HEK293T (cell line): ENCODE measurements around the gene CADPS2.

Experiments used
- ELF4 ChIP-seq: fragments of 450-650 bp; IDR thresholded peaks from 2 replicates; pipeline ENCODE4 v1.6.1; 2017; ENCODE audit warnings: antibody characterized with exemption
- FOXA1 ChIP-seq: fragments of 450-650 bp; IDR thresholded peaks from 2 replicates; pipeline ENCODE4 v1.6.1; 2016; ENCODE audit warnings: mild to moderate bottlenecking
- FOXM1 ChIP-seq: fragments of 450-650 bp; IDR thresholded peaks from 2 replicates; pipeline ENCODE4 v1.6.1; 2017; ENCODE audit warnings: mild to moderate bottlenecking, borderline replicate concordance
- L3MBTL2 ChIP-seq: fragments of 450-650 bp; conservative IDR thresholded peaks from 2 replicates; pipeline ENCODE4 v1.6.1; 2016; ENCODE audit warnings: mild to moderate bottlenecking
- LEF1 ChIP-seq: fragments of 450-650 bp; IDR thresholded peaks from 2 replicates; pipeline ENCODE4 v1.6.1; 2017; ENCODE audit warnings: mild to moderate bottlenecking, borderline replicate concordance
- TF ChIP-seq, protein P1 (sequence below): fragments of 450-650 bp; IDR thresholded peaks from 2 replicates; pipeline ENCODE4 v1.6.1; 2016

DNA sequence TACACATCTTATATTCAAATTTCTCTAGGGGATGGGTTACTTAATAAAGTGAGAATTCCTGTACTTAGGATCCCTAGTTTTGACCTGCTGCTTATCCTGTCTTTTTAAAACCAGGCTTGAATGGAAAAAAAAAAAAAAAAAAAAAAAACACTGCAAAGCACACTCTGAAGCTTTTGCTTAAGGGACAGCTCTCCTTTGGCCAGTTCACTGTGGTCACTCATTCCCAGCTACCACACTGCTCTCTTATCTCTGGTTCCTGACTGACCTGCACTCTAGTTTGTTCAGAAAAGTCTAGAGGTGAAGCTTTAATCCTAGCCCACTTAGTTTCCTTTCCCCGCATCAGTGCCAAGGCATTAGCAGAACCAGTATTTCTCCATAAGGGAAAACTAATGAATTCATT lies 82.4 kb downstream of the CADPS2 start:
- TF ChIP-seq FOXA1, result no peak
- TF ChIP-seq, protein P1, sequence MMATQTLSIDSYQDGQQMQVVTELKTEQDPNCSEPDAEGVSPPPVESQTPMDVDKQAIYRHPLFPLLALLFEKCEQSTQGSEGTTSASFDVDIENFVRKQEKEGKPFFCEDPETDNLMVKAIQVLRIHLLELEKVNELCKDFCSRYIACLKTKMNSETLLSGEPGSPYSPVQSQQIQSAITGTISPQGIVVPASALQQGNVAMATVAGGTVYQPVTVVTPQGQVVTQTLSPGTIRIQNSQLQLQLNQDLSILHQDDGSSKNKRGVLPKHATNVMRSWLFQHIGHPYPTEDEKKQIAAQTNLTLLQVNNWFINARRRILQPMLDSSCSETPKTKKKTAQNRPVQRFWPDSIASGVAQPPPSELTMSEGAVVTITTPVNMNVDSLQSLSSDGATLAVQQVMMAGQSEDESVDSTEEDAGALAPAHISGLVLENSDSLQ, result no peak
- no peak for TF ChIP-seq FOXM1
- TF ChIP-seq L3MBTL2, result no peak
- TF ChIP-seq ELF4, result no peak
- TF ChIP-seq LEF1, result no peak
